ENCODE results near the gene BPIFA3.

DNA sequence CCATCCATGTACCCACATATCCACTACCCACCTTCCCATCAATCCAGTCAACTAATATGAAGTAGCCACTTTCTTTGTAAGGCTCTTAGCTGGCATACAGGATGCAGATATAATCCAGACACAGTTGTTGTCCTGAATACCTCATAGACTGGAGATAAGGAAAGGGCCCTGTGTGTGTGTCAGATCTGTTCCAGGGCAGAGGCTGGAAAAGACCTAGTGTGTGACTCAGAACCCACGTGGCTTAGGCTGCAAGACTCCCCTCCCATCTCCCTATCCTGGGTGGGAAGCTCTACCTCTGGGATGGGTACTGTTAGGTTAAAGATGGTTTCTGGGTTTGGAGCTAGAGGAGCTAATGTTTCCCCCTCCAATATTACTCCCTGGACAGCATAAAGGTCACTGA lies 22.3 kb downstream of the BPIFA3 start:
- TF ChIP-seq POLR2A (IDR thresholded peaks at IDR 0.05; ENCODE audit: low read length) (no peak), GATA1 (IDR thresholded peaks at IDR 0.05; ENCODE audit: low read depth, low read length) (no peak)

Data from erythroblast (primary cell).